Kidney (tissue), 14 donors: Measurements from ENCODE around the gene KRTAP5-4. TPM values are rescaled to one million over a fixed set of nuclear protein-coding genes. Genes with fewer than 3 reads are reported as not detected.
A peak's percentile ranks its signal among the peaks of the same experiment; 100 is the strongest.

Experiments
- DNase-seq, 5 donors: peaks; one replicate each; pipeline ENCODE4 v3.0.0-alpha.2; 2013 to 2020
- FAIRE-seq: peaks from 2 replicates; lab custom pipeline; 2012; peaks lifted over from hg19 to GRCh38; lab: Jason Lieb, UNC
- H3K27ac ChIP-seq, 2 donors: one replicate each; pipeline ENCODE4 v1.7.0; 2013; ENCODE audit warnings: low read depth in 2 of 2, low read length in 2 of 2, inconsistent platforms in 1 of 2
- H3K27me3 ChIP-seq: one replicate; pipeline ENCODE4 v1.7.1; 2013; ENCODE audit warnings: low read length, inconsistent platforms; ENCODE audit not compliant: control insufficient read depth, insufficient read depth
- H3K36me3 ChIP-seq, 3 donors: one replicate each; pipeline versions ENCODE4 v1.7.0 to v1.7.1; 2013; ENCODE audit warnings: low read length in 3 of 3, control low read depth in 1 of 3, inconsistent platforms in 1 of 3; ENCODE audit not compliant: insufficient read depth in 3 of 3, control insufficient read depth in 2 of 3
- H3K4me1 ChIP-seq, 3 donors: one replicate each; pipeline versions ENCODE4 v1.7.0 to v1.7.1; 2013; ENCODE audit warnings: low read length in 3 of 3, inconsistent platforms in 1 of 3, low read depth in 1 of 3; ENCODE audit not compliant: control insufficient read depth in 2 of 3, insufficient read depth in 2 of 3
- H3K4me3 ChIP-seq, 3 donors: one replicate each; pipeline versions ENCODE4 v1.7.0 to v1.8.1; 2013; ENCODE audit warnings: low read length in 3 of 3, control low read depth in 1 of 3, inconsistent platforms in 1 of 3
- H3K9ac ChIP-seq, 3 donors: one replicate each; pipeline versions ENCODE4 v1.7.0 to v1.7.1; 2013; ENCODE audit warnings: low read length in 3 of 3, control low read depth in 1 of 3, inconsistent platforms in 1 of 3
- H3K9me3 ChIP-seq, 3 donors: one replicate each; pipeline versions ENCODE4 v1.7.0 to v1.7.1; 2013; ENCODE audit warnings: low read length in 3 of 3, control low read depth in 1 of 3, inconsistent platforms in 1 of 3; ENCODE audit not compliant: control insufficient read depth in 2 of 3, insufficient read depth in 1 of 3
- CTCF ChIP-seq: IDR thresholded peaks from 3 replicates; pipeline ENCODE4 v1.5.1; 2012; ENCODE audit warnings: mild to moderate bottlenecking, moderate library complexity, borderline replicate concordance; ENCODE audit not compliant: insufficient read depth; ENCODE audit errors: extremely low read depth
- intact Hi-C: fragments of 100-400 bp; cut with DNase I; formaldehyde crosslinking; loops from one replicate; pipeline ENCODE4 v1.11.1; 2022
- polyA plus RNA-seq: library from polyadenylated mRNA; stranded (reverse); fragments of 350-450 nt; fragmentation: Illumina TruSeq; extraction: RNeasy Lipid Tissue Mini Kit (QIAGEN cat#74804); gene quantifications from one replicate; pipeline ENCODE4 v1.2.3, GENCODE V29; 2014; ENCODE audit warnings: low read depth, low replicate concordance; ENCODE audit not compliant: insufficient read depth
- total RNA-seq: library from RNA; stranded (reverse); fragmentation: NEBNext Ultra II Directional; extraction: Animal tissue kit (Norgen Biotek cat#: 25700); gene quantifications from one replicate; pipeline ENCODE4 v1.2.1, GENCODE V29; 2021
- donor health status: control.
- donor health status: control.
- donor health status: control.
- donor health status: control.
- donor health status: control.
- donor health status: DM: yes; HTN: yes; CAD: no.
- donor health status: Normal renal cell carcinoma (clear cell type).

KRTAP5-4 gene
- total and polyA plus RNA-seq, 2 donors from 2014 or later, result not detected

- no peak for DNase-seq
- no peak overlapping the region for H3K4me3 ChIP-seq
- no peak overlapping the region for H3K27ac ChIP-seq
- H3K36me3 ChIP-seq, result no peaks in the 10 kb centered on the region
- TF ChIP-seq CTCF, result no peak
- intact Hi-C loops, result no loop called here
- no peak overlapping the region for H3K9ac ChIP-seq
- H3K27me3 ChIP-seq, result no peaks in the 10 kb centered on the region
- H3K9me3 ChIP-seq, result peaks cover 0 to 4% (median 0%) of the 10 kb centered on the region in 3 donors
- FAIRE-seq, result no peak
- H3K4me1 ChIP-seq, result peaks cover 0 to 15% (median 0%) of the 10 kb centered on the region in 3 donors
Measured at GRCh38 chr11:1574933-1575242, 47.0 kb downstream of the KRTAP5-4 start.

GRCh38 chr11:1574238-1574932, 47.6 kb downstream of the KRTAP5-4 start:
- intact Hi-C loops, result no loop called here

GRCh38 chr11:1573903-1574237, 48.1 kb downstream of the KRTAP5-4 start:
- peaks cover 0 to 4% (median 0%) of the 10 kb centered on the region in 3 donors for H3K9me3 ChIP-seq
- no peaks in the 10 kb centered on the region for H3K27me3 ChIP-seq
- peaks cover 0 to 15% (median 0%) of the 10 kb centered on the region in 3 donors for H3K4me1 ChIP-seq
- DNase-seq (peak in 3 of 5 donors; percentile 43 to 78 (median 44)), FAIRE-seq (no peak)
- peak overlapping the region in 2 of 3 donors; percentile 58 to 60 for H3K9ac ChIP-seq
- no peaks in the 10 kb centered on the region for H3K36me3 ChIP-seq
- intact Hi-C loops, result no loop called here
- H3K4me3 ChIP-seq, result peak overlapping the region in 1 of 3 donors; percentile 39
- no peak for TF ChIP-seq CTCF
- H3K27ac ChIP-seq, result peak overlapping the region; percentile 53 to 81

More at GRCh38 chr11:1574238-1574932, 47.6 kb downstream of the KRTAP5-4 start:
- Histone ChIP-seq H3K4me1 (peaks cover 0 to 15% (median 0%) of the 10 kb centered on the region in 3 donors), H3K9ac (peak overlapping the region in 2 of 3 donors; percentile 58 to 60), H3K27me3 (no peaks in the 10 kb centered on the region), H3K9me3 (peaks cover 0 to 4% (median 0%) of the 10 kb centered on the region in 3 donors), H3K4me3 (peak overlapping the region in 1 of 3 donors; percentile 12), H3K36me3 (no peaks in the 10 kb centered on the region), H3K27ac (peak overlapping the region; percentile 53 to 81)
- DNase-seq (peak in 4 of 5 donors; percentile 54 to 90 (median 73)), FAIRE-seq (no peak)
- peak; percentile 96 for TF ChIP-seq CTCF
